RCC 7860 (cell line): Measurements from ENCODE around the gene NAGPA.
"Not testable (repeated sequence)": the region's sequence is repeated elsewhere in the genome, so short reads cannot be mapped to it uniquely, and the experiment has no call there.

Experiments used
- DNase-seq: peaks from one replicate; pipeline ENCODE4 v3.0.0-alpha.2; 2015; ENCODE audit warnings: low spot score
- FAIRE-seq: peaks from 2 replicates; lab custom pipeline; 2012; peaks lifted over from hg19 to GRCh38; lab: Jason Lieb, UNC

Gene NAGPA

GRCh38 chr16:5062051-5062450, 28.3 kb upstream of the NAGPA start:
- DNase-seq (no peak), FAIRE-seq (no peak)

DNA sequence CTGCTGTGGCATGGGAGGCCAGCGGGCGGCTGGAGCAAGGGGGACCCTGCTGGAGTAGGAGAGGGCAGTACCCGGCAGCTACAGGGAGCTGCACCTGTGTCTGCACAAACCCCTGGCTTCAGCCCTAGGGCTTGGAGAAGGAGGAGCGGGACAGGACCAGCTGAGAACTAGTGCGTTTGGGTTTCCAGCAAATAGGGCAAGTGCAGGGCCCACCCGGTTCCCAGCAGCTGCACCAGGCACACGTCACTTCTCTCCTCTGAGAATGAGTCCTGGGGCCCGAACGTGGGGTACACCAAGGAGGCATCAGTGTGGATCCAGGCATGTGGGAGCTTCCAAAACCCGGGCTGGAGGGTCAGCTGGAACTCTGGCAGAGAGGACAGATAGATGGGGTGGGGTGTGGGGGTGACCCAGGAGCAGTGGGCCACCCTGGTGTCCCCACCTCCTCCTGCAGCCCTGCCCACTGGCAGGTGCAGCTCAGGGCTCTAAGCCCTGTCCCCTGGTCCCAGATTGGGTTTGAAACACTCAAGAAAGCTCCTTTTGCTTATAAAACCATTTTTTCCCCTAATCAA, 26.4 kb upstream of the NAGPA start:
- no peak for FAIRE-seq
- DNase-seq, result no peak

DNA sequence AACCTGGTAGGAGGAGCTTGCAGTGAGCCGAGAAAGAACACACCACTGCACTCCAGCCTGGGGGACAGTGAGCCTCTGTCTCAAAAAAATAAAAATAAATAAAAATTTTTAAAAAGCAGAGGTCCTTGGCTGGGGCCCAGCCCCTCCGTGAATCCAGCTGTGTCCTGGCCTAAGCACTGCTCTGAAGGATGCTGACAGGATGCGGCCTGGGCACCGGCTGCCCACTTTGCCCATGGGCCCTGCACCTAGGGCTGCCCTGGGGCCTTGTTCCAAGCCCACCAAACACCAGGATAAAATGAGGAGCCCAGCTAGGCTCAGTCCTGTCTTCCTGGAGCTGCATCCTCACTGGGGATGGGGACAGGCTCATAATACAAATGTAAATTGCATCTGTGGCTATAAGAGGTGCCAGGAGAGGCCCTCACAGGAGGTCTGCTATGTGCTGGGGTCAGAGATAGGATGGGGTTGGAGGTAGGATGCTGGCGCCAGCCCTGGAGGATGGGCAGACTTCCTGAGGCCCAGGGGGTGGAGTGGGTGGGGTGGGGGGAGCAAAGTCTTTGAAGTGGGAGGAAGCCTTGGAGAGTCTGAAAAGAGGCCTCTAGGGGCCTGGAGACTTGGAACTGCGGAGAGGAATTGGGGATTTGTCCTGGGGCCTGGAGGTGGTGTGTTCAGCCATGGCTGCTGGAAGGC, 25.8 kb upstream of the NAGPA start:
- DNase-seq, result no peak
- FAIRE-seq, result no peak

GRCh38 chr16:5058476-5058875, 24.7 kb upstream of the NAGPA start:
- DNase-seq (no peak), FAIRE-seq (no peak)

DNA sequence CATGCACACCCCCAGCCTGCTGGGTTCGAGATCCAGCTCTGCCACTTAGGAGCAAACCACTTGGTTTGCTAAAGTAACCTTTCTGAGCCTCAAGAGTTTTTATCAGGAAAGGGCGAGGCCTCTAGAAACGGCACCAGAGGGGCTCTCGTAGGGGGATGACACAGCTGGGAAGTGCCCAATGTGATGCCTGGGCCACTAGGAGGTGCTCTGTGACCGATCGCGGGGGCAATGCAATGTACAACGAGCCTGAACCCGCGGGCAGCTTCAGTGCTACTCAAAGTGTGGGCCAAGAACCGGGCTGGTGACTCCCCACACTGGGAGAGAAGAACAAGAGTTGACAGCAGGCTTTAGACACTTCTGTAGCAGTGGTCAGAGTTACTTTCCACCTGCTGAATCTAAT, 22.6 kb upstream of the NAGPA start:
- FAIRE-seq, result no peak
- no peak for DNase-seq

GRCh38 chr16:5054876-5055865, 21.4 kb upstream of the NAGPA start:
- FAIRE-seq (no peak), DNase-seq (no peak)

GRCh38 chr16:5046914-5047313, 13.2 kb upstream of the NAGPA start:
- FAIRE-seq (no peak), DNase-seq (no peak)

DNA sequence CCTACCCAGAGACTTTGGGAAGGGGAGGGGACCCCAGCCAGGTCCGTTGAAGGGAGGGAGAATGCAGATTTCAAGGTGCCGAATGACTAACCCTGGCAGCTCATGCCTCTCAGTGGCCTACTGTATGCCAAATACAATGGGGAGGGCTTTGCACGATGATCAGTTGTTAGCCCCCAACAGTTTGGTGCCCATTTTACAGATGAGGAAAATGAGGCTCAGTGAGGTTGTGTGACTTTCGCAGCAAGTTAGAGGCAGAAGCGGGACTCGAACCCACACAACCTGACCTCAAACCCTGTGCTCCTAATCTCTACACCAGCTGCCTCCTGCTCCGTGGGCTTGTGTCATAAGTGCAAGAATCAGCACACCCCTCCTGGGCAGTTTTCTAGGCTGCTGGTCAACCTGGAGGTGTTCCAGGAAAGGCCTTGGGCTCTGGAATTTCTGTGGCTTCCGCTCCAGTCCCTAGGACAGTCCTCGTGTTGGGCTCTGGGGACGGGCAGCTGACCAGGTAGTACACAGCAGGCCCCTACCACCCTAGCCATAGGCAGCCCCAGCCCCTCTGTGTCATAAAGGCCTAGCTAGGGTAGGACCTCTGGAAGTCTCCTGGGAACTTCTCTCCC, 11.9 kb upstream of the NAGPA start:
- DNase-seq, result no peak
- FAIRE-seq, result no peak

DNA sequence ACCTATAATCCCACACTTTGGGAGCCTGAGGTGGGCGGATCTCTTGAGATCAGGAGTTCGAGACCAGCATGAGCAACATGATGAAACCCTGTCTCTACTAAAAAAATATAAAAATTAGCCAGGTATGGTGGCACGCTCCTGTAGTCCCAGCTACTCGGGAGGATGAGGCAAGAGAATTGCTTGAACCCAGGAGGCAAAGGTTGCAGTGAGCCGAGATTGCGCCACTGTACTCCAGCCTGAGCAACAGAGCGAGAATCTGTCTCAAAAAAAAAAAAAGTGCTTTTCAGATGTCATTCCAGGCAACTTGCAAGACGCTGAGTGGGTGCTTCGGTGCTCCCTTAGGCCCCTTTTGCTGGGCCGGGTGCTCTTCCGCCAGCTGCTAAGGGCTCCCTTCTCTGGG, 10.8 kb upstream of the NAGPA start:
- not testable (repeated sequence) for DNase-seq, FAIRE-seq

- FAIRE-seq (no peak), DNase-seq (no peak)
These were observed 10.3 kb upstream of the NAGPA start for GRCh38 chr16:5044011-5044540.

GRCh38 chr16:5042574-5043171, 8.9 kb upstream of the NAGPA start:
- FAIRE-seq (no peak), DNase-seq (peak; percentile 72)

DNA sequence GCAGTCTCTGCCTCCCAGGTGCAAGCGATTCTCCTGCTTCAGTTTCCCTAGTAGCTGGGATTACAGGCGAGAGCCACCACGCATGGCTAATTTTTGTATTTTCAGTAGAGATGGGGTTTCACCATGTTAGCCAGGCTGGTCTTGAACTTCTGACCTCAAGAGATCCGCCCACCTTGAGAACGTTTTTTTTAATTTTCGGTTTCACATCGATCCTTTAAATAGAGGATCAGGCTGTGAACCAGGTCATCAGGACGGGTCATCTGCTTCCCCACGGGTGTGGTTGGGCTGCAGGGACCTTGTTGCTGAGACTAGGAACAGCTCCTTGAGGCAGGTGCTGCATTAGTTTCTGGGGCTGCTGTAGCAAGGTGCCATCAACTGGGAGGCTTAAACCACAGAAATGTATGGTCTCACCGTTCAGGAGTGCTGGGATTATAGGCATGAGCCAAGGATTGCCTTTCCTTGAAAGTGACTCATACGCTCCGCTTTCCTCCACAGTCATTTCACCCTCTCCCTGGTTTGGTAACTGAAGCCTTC, 7.9 kb upstream of the NAGPA start:
- peak; percentile 86 for DNase-seq
- peak; percentile 86 for FAIRE-seq

DNA sequence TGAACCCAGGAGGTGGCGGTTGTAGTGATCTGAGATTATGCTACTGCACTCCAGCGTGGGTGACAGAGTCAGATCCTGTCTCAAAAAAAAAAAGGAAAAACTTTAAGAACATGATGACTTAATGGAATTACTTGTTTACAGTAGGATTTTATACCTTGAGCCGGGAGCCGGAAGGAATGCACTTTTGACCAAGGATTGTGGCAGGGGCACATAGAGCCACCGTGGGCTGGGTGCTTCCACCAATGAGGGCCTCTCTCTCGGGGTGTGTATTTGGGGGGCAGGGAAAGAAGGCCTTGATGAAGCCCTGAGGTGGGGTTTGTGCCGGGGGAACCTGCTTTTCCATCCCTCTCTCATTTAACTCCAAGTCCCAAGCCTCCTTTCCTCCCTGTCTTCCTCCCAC, 6.7 kb upstream of the NAGPA start:
- DNase-seq (no peak), FAIRE-seq (no peak)

- no peak for FAIRE-seq
- no peak for DNase-seq
These were observed 2.8 kb upstream of the NAGPA start for GRCh38 chr16:5036228-5037156.

DNA sequence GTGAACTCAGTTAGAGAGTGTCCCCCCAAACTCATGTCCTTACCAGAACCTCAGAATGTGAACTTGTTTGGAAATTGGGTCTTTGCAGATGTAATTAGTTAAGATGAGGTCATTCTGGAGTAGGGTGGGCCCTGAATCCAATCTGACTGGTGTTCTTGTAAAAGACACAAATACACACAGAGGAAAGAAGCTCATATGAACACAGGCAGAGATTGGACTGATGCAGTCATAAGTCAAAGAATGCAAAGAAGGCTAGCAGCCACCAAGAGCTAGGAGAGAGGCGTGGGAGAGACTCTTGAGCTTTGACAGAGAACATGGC, 2.1 kb upstream of the NAGPA start:
- DNase-seq (no peak), FAIRE-seq (no peak)

DNA sequence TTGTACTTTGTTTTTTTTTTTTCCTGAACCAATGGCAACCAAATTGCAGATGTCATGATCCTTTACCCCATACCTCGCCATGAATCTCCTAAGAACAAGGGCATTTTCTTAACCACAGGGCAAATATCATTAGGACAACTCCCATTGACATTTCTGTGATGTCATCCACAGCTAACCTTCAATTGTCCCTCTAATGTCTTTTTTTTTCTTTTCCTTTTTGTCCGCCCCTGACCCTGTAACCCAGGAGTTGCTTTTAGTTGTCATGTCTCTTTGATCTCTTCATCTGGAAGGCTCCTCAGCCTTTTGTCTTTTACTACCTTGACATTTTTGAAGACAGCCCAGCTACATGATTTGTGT, 410 bp upstream of the NAGPA start:
- no peak for FAIRE-seq
- DNase-seq, result no peak

GRCh38 chr16:5032748-5033167, 977 bp downstream of the NAGPA start:
- FAIRE-seq (no peak), DNase-seq (no peak)

- no peak for DNase-seq
- FAIRE-seq, result no peak
These were observed 2.1 kb downstream of the NAGPA start for GRCh38 chr16:5031601-5032000.

DNA sequence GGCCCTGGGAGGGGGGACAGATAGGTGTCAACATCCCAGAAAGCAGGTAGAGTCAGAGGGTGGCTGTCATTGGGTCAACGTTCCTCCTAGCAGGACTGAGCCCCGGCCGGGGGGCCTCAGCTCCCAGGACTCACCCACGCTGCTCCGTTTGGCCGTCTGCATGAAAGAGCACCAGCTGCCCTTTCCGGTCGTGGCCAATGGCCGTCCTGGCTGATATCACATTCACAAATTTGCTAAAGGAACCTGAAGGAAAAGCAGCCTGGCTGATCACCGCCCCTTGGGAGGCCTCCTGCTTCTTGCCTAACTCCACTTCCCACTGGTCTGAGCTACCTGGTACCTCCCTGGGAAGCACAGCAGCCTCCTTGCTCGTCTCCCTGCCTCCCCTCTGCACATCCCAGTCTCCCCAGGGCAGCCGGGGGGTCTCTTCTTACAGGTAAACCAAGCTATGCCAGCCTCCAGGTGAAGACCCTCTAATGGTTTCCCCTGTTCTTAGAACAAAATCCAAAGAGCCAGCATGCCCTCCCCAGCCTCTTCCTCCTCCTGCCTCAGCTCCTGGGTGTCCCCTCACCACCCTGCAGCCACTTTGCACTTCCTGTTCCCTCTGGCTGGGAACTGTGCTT, 3.4 kb downstream of the NAGPA start:
- DNase-seq, result no peak
- no peak for FAIRE-seq
